Activated CD4-positive, alpha-beta T cell treated with anti-CD3 and anti-CD28 coated beads for 36 hours (primary cell): ENCODE data around the gene NBPF4. TPM values are rescaled to one million over a fixed set of nuclear protein-coding genes. Genes with fewer than 3 reads are reported as not detected.
"Not testable (repeated sequence)": the region's sequence is repeated elsewhere in the genome, so short reads cannot be mapped to it uniquely, and the experiment has no call there.

Source experiments
- ATAC-seq: fragments of 200-7000 bp; cut with Tn5 transposase; one replicate; pipeline ENCODE4 v1.10.0; 2021; ENCODE audit warnings: mild to moderate bottlenecking, moderate library complexity
- CTCF ChIA-PET: fragments of 350-600 bp; sonication (Branson Sonifier 250); formaldehyde crosslinking; loops from one replicate; lab custom pipeline; 2021; ENCODE audit warnings: antibody characterized with exemption; lab: Charles Lee
- POLR2A ChIA-PET: fragments of 350-600 bp; sonication (Branson Sonifier 250); formaldehyde crosslinking; loops from one replicate; lab custom pipeline; 2021; ENCODE audit warnings: antibody characterized with exemption, inconsistent platforms; lab: Charles Lee
- DNase-seq: peaks from one replicate; pipeline ENCODE4 v3.0.0-alpha.2; 2020
- H3K27ac Mint-ChIP-seq: one replicate; pipeline ENCODE4 v1.8.0; 2021; ENCODE audit warnings: mixed read lengths
- H3K27me3 Mint-ChIP-seq: one replicate; pipeline ENCODE4 v1.8.0; 2021; ENCODE audit warnings: mixed read lengths
- H3K36me3 Mint-ChIP-seq: one replicate; pipeline ENCODE4 v1.8.0; 2021; ENCODE audit warnings: low read depth, mixed read lengths
- H3K4me1 Mint-ChIP-seq: one replicate; pipeline ENCODE4 v1.8.0; 2021; ENCODE audit warnings: mixed read lengths
- H3K4me3 Mint-ChIP-seq: one replicate; pipeline ENCODE4 v1.8.0; 2021; ENCODE audit warnings: mild to moderate bottlenecking, moderate library complexity, mixed read lengths
- H3K9me3 Mint-ChIP-seq: one replicate; pipeline ENCODE4 v1.8.0; 2021; ENCODE audit warnings: low read depth, mixed read lengths
- intact Hi-C, 2 experiments: fragments of 100-400 bp; cut with DNase I in 1 of 2; cut with micrococcal nuclease in 1 of 2; formaldehyde crosslinking; loops; one replicate each; pipeline versions ENCODE4 v1.14.2 to v1.15.1; 2022 to 2024; cut with DNase I, micrococcal nuclease
- total RNA-seq, 2 experiments: library from RNA; stranded (reverse); gene quantifications; one replicate each; pipeline ENCODE4 v1.2.3, GENCODE V29; 2021

The NBPF4 gene
- under 1 TPM in 1 of 2 experiments, not detected in 1; 0.21 TPM for total RNA-seq

DNA sequence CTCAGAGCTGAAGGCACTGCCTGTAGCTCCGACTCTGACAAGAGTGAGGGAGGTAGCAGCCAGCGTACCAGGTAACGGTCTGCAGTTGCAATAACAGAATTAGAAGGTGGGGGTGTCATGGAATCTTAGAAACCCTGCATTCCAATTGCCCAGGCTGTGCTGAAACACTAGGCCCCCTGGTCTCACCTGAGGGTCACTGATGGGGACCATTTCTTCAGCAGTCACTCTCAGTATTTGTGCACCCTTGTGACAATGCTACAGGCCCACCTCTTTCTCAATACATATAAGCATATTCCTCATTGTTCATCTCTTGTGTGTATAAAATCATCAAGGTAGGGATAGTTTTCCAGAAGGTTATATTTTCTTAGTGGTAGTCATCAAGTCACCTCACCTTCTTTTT lies at the start of gene NBPF4:
TSS of gene NBPF4 (minus strand) at position 101 of the 400 bp plus-strand sequence. CDS start 315 bp downstream, outside the sequence.
- CTCF ChIA-PET, POLR2A ChIA-PET: not testable (repeated sequence)

GRCh38 chr1:108282528-108283257 lies 38.8 kb upstream of the NBPF4 start:
- H3K4me1 Mint-ChIP-seq: not testable (repeated sequence)

More for the DNA sequence above, at the start of gene NBPF4:
- H3K36me3 Mint-ChIP-seq, DNase-seq, intact Hi-C loops, H3K27me3 Mint-ChIP-seq, H3K27ac Mint-ChIP-seq, H3K9me3 Mint-ChIP-seq, H3K4me3 Mint-ChIP-seq, H3K4me1 Mint-ChIP-seq, ATAC-seq: not testable (repeated sequence)

DNA sequence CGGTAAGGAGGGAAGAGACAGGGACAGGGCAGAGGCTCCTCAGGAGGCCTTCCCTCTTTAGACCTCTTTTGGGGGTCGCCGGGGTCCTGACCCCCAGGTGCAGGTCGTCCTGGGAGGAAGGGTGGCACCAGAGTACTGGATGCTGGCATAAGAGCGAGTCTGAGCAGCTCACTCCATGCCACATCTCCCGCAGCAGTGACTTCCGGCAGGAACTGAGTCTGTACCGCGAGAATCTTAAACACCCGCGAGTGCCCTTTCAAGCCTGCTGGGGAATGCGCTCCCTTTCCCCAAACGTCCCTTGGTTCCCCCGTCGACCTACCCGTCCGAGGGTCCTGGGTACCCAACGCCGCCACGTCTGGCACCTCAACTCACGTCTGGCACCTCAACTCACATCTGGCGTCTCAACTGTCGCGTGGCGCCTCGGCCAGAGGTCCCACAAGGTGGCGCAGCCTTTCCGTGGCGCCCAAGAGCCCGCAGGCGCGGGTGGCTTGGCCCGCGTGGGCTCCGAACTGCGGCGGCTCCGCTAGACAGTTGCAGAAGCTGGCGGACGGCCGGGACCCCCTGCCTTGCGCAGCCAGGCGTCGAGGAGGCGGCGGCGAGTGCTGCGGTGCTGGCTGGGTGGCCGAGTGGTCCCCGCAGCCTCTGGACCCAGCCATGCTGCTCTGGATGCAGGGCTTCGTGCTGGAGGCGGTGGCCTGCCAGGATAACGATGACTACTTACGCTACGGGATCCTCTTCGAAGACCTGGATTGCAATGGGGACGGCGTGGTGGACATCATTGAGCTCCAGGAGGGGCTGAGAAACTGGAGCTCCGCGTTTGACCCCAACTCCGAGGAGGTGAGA lies 28.8 kb upstream of the NBPF4 start:
- H3K9me3 Mint-ChIP-seq, H3K4me1 Mint-ChIP-seq, H3K27me3 Mint-ChIP-seq, DNase-seq, CTCF ChIA-PET, POLR2A ChIA-PET, H3K4me3 Mint-ChIP-seq, H3K36me3 Mint-ChIP-seq, intact Hi-C loops, H3K27ac Mint-ChIP-seq: not testable (repeated sequence)
- ATAC-seq: peak; percentile 90

More at GRCh38 chr1:108282528-108283257, 38.8 kb upstream of the NBPF4 start:
- CTCF ChIA-PET, intact Hi-C loops, H3K9me3 Mint-ChIP-seq, ATAC-seq, H3K27me3 Mint-ChIP-seq, DNase-seq, POLR2A ChIA-PET, H3K27ac Mint-ChIP-seq, H3K4me3 Mint-ChIP-seq, H3K36me3 Mint-ChIP-seq: not testable (repeated sequence)

GRCh38 chr1:108267097-108267496 lies 23.2 kb upstream of the NBPF4 start:
- POLR2A ChIA-PET, H3K4me3 Mint-ChIP-seq, H3K4me1 Mint-ChIP-seq, H3K36me3 Mint-ChIP-seq, DNase-seq, intact Hi-C loops, H3K27me3 Mint-ChIP-seq, H3K27ac Mint-ChIP-seq, H3K9me3 Mint-ChIP-seq, ATAC-seq, CTCF ChIA-PET: not testable (repeated sequence)

DNA sequence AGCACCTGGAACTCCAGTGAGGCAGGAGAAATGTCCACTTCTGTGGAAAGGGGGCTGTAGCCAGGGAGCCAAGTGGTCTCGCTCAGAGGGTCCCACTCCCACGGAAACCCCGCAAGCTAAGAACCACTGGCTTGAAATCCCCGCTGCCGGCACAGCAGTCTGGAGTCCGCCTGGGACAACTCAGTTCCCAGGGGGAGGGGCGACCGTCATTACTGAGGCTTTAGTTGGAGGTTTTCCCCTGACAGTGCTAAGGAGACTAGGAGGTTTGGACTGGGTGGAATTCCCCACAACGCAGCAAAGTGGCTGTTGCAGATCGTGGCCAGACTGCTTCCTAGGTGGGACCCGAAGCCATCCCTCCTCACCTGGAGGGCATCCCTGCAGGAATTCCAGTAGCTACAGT lies 18.1 kb upstream of the NBPF4 start:
- H3K9me3 Mint-ChIP-seq, H3K36me3 Mint-ChIP-seq, H3K27ac Mint-ChIP-seq, DNase-seq, H3K4me1 Mint-ChIP-seq, H3K4me3 Mint-ChIP-seq, intact Hi-C loops, CTCF ChIA-PET, H3K27me3 Mint-ChIP-seq, ATAC-seq, POLR2A ChIA-PET: not testable (repeated sequence)

- H3K4me1 Mint-ChIP-seq, ATAC-seq, CTCF ChIA-PET, intact Hi-C loops, H3K9me3 Mint-ChIP-seq, POLR2A ChIA-PET, H3K4me3 Mint-ChIP-seq, DNase-seq, H3K27ac Mint-ChIP-seq, H3K27me3 Mint-ChIP-seq, H3K36me3 Mint-ChIP-seq: not testable (repeated sequence)
Measured at GRCh38 chr1:108261519-108261918, 17.6 kb upstream of the NBPF4 start.

DNA sequence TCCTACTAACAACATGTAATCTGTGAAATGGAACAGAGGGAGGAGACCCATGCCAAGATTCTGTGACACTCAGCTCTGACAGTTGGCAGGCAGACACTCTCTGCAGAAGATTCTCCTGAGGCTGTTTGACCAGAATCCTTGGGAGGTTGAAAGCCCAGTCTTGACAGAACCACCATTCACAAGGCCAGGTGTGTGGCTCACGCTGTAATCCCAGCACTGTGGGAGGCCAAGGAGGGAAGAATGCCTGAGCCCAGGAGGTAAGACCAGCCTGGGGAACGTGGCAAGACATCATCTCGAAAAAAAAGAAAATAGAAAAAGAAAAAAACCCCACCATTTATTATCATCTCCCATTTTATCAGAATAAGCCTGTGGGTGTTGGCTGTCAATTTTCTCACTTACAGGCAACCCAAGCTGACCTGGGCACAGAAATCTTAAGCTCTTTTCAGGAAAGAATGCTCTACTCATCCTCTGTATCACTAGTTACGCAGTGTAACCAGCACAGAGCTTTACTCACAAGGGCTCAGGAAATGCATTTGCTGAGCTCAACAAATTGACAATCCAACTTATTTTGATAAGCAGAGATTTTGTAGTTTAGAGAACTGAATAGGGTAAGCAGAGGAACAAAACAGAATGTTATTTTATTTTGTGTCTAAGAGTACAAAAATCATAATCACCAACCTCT lies 16.8 kb upstream of the NBPF4 start:
- DNase-seq, POLR2A ChIA-PET, H3K4me3 Mint-ChIP-seq, intact Hi-C loops, H3K27ac Mint-ChIP-seq, ATAC-seq, H3K36me3 Mint-ChIP-seq, H3K27me3 Mint-ChIP-seq, CTCF ChIA-PET, H3K9me3 Mint-ChIP-seq, H3K4me1 Mint-ChIP-seq: not testable (repeated sequence)

- H3K4me1 Mint-ChIP-seq, H3K4me3 Mint-ChIP-seq, intact Hi-C loops, CTCF ChIA-PET, H3K27me3 Mint-ChIP-seq, DNase-seq, POLR2A ChIA-PET, H3K27ac Mint-ChIP-seq, H3K9me3 Mint-ChIP-seq, H3K36me3 Mint-ChIP-seq: not testable (repeated sequence)
- peak; percentile 95 for ATAC-seq
Measured at GRCh38 chr1:108255426-108255825, 11.6 kb upstream of the NBPF4 start.

- H3K36me3 Mint-ChIP-seq, H3K27ac Mint-ChIP-seq, CTCF ChIA-PET, ATAC-seq, H3K4me3 Mint-ChIP-seq, H3K27me3 Mint-ChIP-seq, intact Hi-C loops, POLR2A ChIA-PET, H3K4me1 Mint-ChIP-seq, H3K9me3 Mint-ChIP-seq, DNase-seq: not testable (repeated sequence)
Measured at GRCh38 chr1:108239426-108239825, 4.5 kb downstream of the NBPF4 start.

DNA sequence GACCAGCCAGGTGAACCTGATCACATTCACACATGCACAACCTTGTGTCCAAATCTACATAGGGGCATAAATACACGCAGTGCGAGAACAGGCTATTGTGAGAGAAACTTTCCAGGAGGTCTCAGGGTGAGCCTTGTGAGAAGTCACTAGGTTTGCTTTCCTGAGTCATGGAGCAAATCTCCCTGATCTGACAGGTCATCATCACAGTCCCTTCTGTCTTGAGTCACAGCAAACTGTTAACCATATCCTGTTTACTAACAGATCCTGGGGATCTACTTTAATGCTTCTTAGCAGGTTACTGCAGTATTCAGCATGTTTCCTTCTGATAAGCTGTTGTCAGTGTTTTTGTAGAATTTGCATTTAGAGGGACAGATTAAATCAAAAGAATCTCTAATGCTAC lies 8.6 kb downstream of the NBPF4 start:
- H3K36me3 Mint-ChIP-seq, POLR2A ChIA-PET, intact Hi-C loops, H3K27ac Mint-ChIP-seq, H3K27me3 Mint-ChIP-seq, DNase-seq, H3K4me1 Mint-ChIP-seq, CTCF ChIA-PET, H3K9me3 Mint-ChIP-seq, H3K4me3 Mint-ChIP-seq: not testable (repeated sequence)
- ATAC-seq: peak; percentile 90

DNA sequence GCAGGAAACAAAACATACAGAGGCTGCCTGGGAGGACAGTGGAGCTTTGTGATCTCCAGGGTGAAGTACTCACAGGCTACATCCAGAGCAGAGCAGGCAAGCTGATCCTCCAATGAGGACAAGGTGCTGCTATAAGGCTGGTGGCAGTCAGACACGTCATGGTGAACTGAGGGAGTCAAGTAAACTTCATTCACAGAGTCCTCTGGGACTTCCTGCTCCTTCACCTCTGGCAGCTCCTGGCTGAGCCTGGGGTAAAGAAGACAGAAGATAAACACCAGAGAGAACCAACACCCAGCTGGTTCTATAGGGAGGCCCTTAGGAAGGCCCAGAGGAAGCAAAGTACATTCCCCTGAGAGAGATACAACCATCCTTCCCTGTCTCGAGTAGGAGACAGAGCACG lies 11.7 kb downstream of the NBPF4 start:
- not testable (repeated sequence) for H3K27me3 Mint-ChIP-seq

More for the DNA sequence above, 11.7 kb downstream of the NBPF4 start:
- CTCF ChIA-PET, H3K27ac Mint-ChIP-seq, H3K36me3 Mint-ChIP-seq, H3K4me3 Mint-ChIP-seq, H3K4me1 Mint-ChIP-seq, DNase-seq, POLR2A ChIA-PET, intact Hi-C loops, H3K9me3 Mint-ChIP-seq, ATAC-seq: not testable (repeated sequence)
